Cardiac septum (tissue), 1 donor: ENCODE results near the gene SH3TC1. TPM values are rescaled to one million over a fixed set of nuclear protein-coding genes. Genes with fewer than 3 reads are reported as not detected.

Source experiments
- DNase-seq: peaks from one replicate; pipeline ENCODE4 v3.0.0-alpha.2; 2020; ENCODE audit warnings: low spot score
- intact Hi-C: fragments of 100-400 bp; cut with DNase I; formaldehyde crosslinking; loops from one replicate; pipeline ENCODE4 v1.14.0; 2022
- total RNA-seq: library from RNA; stranded (reverse); fragmentation: NEBNext Ultra II Directional; extraction: Animal tissue kit (Norgen Biotek cat#: 25700); gene quantifications from one replicate; pipeline ENCODE4 v1.2.1, GENCODE V29; 2021
- donor health status: DM: no; HTN: no; CAD: no.

The SH3TC1 gene
- total RNA-seq, 1 donor from 2014 or later = 16.5 TPM

- intact Hi-C loops = no loop called here
- DNase-seq = no peak
Measured at GRCh38 chr4:8162625-8163024, 36.5 kb upstream of the SH3TC1 start.

GRCh38 chr4:8163026-8163425, 36.1 kb upstream of the SH3TC1 start:
- intact Hi-C loops = no loop called here
- no peak for DNase-seq

GRCh38 chr4:8163436-8164193, 35.5 kb upstream of the SH3TC1 start:
- intact Hi-C loops = no loop called here
- DNase-seq = no peak

- intact Hi-C loops = no loop called here
- no peak for DNase-seq
Measured at GRCh38 chr4:8164194-8164565, 34.9 kb upstream of the SH3TC1 start.

GRCh38 chr4:8164687-8165086, 34.4 kb upstream of the SH3TC1 start:
- intact Hi-C loops = no loop called here
- no peak for DNase-seq

GRCh38 chr4:8165374-8165896, 33.7 kb upstream of the SH3TC1 start:
- intact Hi-C loops = no loop called here
- no peak for DNase-seq

- intact Hi-C loops = no loop called here
- no peak for DNase-seq
Measured at GRCh38 chr4:8167291-8167690, 31.8 kb upstream of the SH3TC1 start.

GRCh38 chr4:8167815-8168214, 31.3 kb upstream of the SH3TC1 start:
- intact Hi-C loops = no loop called here
- DNase-seq = no peak

- DNase-seq = no peak
Measured at GRCh38 chr4:8168232-8168631, 30.9 kb upstream of the SH3TC1 start.

GRCh38 chr4:8168832-8169598, 30.1 kb upstream of the SH3TC1 start:
- intact Hi-C loops = no loop called here
- DNase-seq = no peak

More at GRCh38 chr4:8168232-8168631, 30.9 kb upstream of the SH3TC1 start:
- intact Hi-C loops = no loop called here

GRCh38 chr4:8169763-8170162, 29.3 kb upstream of the SH3TC1 start:
- DNase-seq = no peak
- intact Hi-C loops = no loop called here

GRCh38 chr4:8170341-8170740, 28.7 kb upstream of the SH3TC1 start:
- intact Hi-C loops = no loop called here
- DNase-seq = no peak

- intact Hi-C loops = no loop called here
- DNase-seq = no peak
Measured at GRCh38 chr4:8171266-8171665, 27.8 kb upstream of the SH3TC1 start.

- intact Hi-C loops = no loop called here
- DNase-seq = no peak
Measured at GRCh38 chr4:8171984-8172924, 26.8 kb upstream of the SH3TC1 start.

GRCh38 chr4:8173492-8174242, 25.4 kb upstream of the SH3TC1 start:
- no peak for DNase-seq
- intact Hi-C loops = no loop called here

- DNase-seq = no peak
- intact Hi-C loops = loop anchor here (5.0 kb wide), 1 partner anchor 67 kb away; no protein-coding TSS in a partner anchor
Measured at GRCh38 chr4:8174970-8175369, 24.1 kb upstream of the SH3TC1 start.

- DNase-seq = no peak
- intact Hi-C loops = loop anchor here (2.0 to 5.0 kb wide), 2 partner anchors 17 to 67 kb away; no protein-coding TSS in a partner anchor
Measured at GRCh38 chr4:8175686-8176085, 23.4 kb upstream of the SH3TC1 start.

- intact Hi-C loops = loop anchor here (2.0 to 5.0 kb wide), 2 partner anchors 16 to 66 kb away; no protein-coding TSS in a partner anchor
- no peak for DNase-seq
Measured at GRCh38 chr4:8176547-8177399, 22.3 kb upstream of the SH3TC1 start.
